H1 (cell line): ENCODE results near the gene ZNF425. TPM values are rescaled to one million over a fixed set of nuclear protein-coding genes. Genes with fewer than 3 reads are reported as not detected.

Source experiments
- CTCF ChIA-PET: fragments of 300-600 bp; sonication (Branson Sonifier 250); formaldehyde crosslinking; loops from one replicate; lab custom pipeline; 2021; ENCODE audit not compliant: partially characterized antibody; lab: Charles Lee
- POLR2A ChIA-PET: fragments of 300-600 bp; sonication (Branson Sonifier 250); formaldehyde crosslinking; loops from one replicate; lab custom pipeline; 2021; ENCODE audit warnings: inconsistent platforms; ENCODE audit not compliant: partially characterized antibody; lab: Charles Lee
- DNase-seq, 2 experiments: peaks; one replicate each; pipeline versions ENCODE4 v3.0.0 to v3.0.0-alpha.2; 2010 to 2022; ENCODE audit warnings: low spot score in 2 of 2, low read depth in 1 of 2, mixed read lengths in 1 of 2
- FAIRE-seq: peaks from 2 replicates; lab custom pipeline; 2011; peaks lifted over from hg19 to GRCh38; lab: Jason Lieb, UNC
- H2AFZ ChIP-seq: 2 replicates; pipeline ENCODE4 v1.8.1; 2012; ENCODE audit warnings: low read length, inconsistent platforms
- H2AK5ac ChIP-seq: 2 replicates; pipeline ENCODE4 v1.6.1; 2013; ENCODE audit warnings: low read depth, low read length
- H2BK120ac ChIP-seq: replicated peaks from 2 replicates; pipeline ENCODE3; 2013; ENCODE audit warnings: low read depth, low read length, inconsistent platforms
- H2BK12ac ChIP-seq: 2 replicates; pipeline ENCODE4 v1.6.1; 2013; ENCODE audit warnings: low read depth, low read length
- H2BK15ac ChIP-seq: 2 replicates; pipeline ENCODE4 v1.6.1; 2013; ENCODE audit warnings: low read length
- H2BK20ac ChIP-seq: 2 replicates; pipeline ENCODE4 v1.6.1; 2013; ENCODE audit warnings: low read length
- H2BK5ac ChIP-seq: 2 replicates; pipeline ENCODE4 v1.6.1; 2013; ENCODE audit warnings: low read depth, low read length
- H3K14ac ChIP-seq: 2 replicates; pipeline ENCODE4 v1.6.1; 2013; ENCODE audit warnings: inconsistent platforms; ENCODE audit not compliant: insufficient read length
- H3K18ac ChIP-seq: 2 replicates; pipeline ENCODE4 v1.6.1; 2013; ENCODE audit warnings: low read length; ENCODE audit errors: extremely low read depth
- H3K23ac ChIP-seq: 2 replicates; pipeline ENCODE4 v1.6.1; 2013; ENCODE audit warnings: inconsistent platforms; ENCODE audit not compliant: insufficient read length
- H3K23me2 ChIP-seq: 2 replicates; pipeline ENCODE4 v1.6.1; 2013; ENCODE audit warnings: low read depth, low read length
- H3K27ac ChIP-seq: 2 replicates; pipeline ENCODE4 v1.6.1; 2011; ENCODE audit warnings: low read depth, low read length, inconsistent platforms
- H3K27me3 ChIP-seq, 4 experiments: replicated peaks in 1 of 4; 1 replicate in 1 of 4; 2 replicates in 3 of 4; pipeline versions ENCODE4 v1.6.1 to v1.8.1; 2011 to 2013; ENCODE audit warnings: low read length in 3 of 4, mild to moderate bottlenecking in 3 of 4, inconsistent platforms in 2 of 4, mixed read lengths in 2 of 4, moderate library complexity in 1 of 4; ENCODE audit not compliant: control insufficient read depth in 3 of 4, insufficient read depth in 3 of 4; ENCODE audit errors: extremely low read depth in 1 of 4
- H3K36me3 ChIP-seq, 4 experiments: 2 replicates each; pipeline versions ENCODE4 v1.6.1 to v1.8.1; 2011 to 2013; ENCODE audit warnings: mild to moderate bottlenecking in 4 of 4, low read length in 3 of 4, moderate library complexity in 2 of 4, control low read depth in 1 of 4, inconsistent platforms in 1 of 4; ENCODE audit not compliant: insufficient read depth in 4 of 4, control insufficient read depth in 2 of 4
- H3K4ac ChIP-seq: replicated peaks from 2 replicates; pipeline ENCODE3; 2013; ENCODE audit warnings: low read length, low read depth, mixed read lengths, inconsistent platforms; ENCODE audit not compliant: insufficient read length
- H3K4me1 ChIP-seq, 4 experiments: replicated peaks in 1 of 4; 1 replicate in 1 of 4; 2 replicates in 3 of 4; pipeline versions ENCODE4 v1.6.1 to v1.8.1; 2011 to 2013; ENCODE audit warnings: low read length in 3 of 4, inconsistent platforms in 2 of 4, mixed read lengths in 1 of 4; ENCODE audit not compliant: insufficient read depth in 4 of 4, control insufficient read depth in 3 of 4
- H3K4me2 ChIP-seq, 2 experiments: 2 replicates each; pipeline versions ENCODE4 v1.6.1 to v1.8.1; 2011 to 2013; ENCODE audit warnings: low read depth in 2 of 2, low read length in 2 of 2, control low read depth in 1 of 2, inconsistent platforms in 1 of 2, mild to moderate bottlenecking in 1 of 2; ENCODE audit not compliant: insufficient read depth in 1 of 2
- H3K4me3 ChIP-seq, 4 experiments: fragments of 200-600, 300-600 bp in 1 of 4; sonication (generic), shearing (Covaris generic), sonication (Bioruptor Twin) in 1 of 4; 2 replicates each; pipeline versions ENCODE4 v1.5.1 to v1.8.1; 2011 to 2016; ENCODE audit warnings: low read length in 4 of 4, low read depth in 3 of 4, control low read depth in 2 of 4, inconsistent platforms in 2 of 4, mild to moderate bottlenecking in 2 of 4, mixed read lengths in 1 of 4, moderate library complexity in 1 of 4; ENCODE audit not compliant: insufficient read depth in 2 of 4; ENCODE audit errors: extremely low read depth in 1 of 4
- H3K56ac ChIP-seq: replicated peaks from 2 replicates; pipeline ENCODE3; 2013; ENCODE audit warnings: low read depth, mild to moderate bottlenecking, mixed read lengths, low read length, inconsistent platforms; ENCODE audit not compliant: insufficient read length
- H3K79me1 ChIP-seq: 2 replicates; pipeline ENCODE4 v1.6.1; 2013; ENCODE audit warnings: low read depth, low read length, control low read depth
- H3K79me2 ChIP-seq, 2 experiments: 2 replicates each; pipeline versions ENCODE4 v1.6.1 to v1.8.1; 2012 to 2013; ENCODE audit warnings: low read length in 2 of 2, mild to moderate bottlenecking in 2 of 2, inconsistent platforms in 1 of 2; ENCODE audit not compliant: insufficient read depth in 2 of 2, control insufficient read depth in 1 of 2
- H3K9ac ChIP-seq, 4 experiments: replicated peaks in 1 of 4; 1 replicate in 1 of 4; 2 replicates in 3 of 4; pipeline versions ENCODE4 v1.6.1 to v1.8.1; 2011 to 2013; ENCODE audit warnings: low read depth in 3 of 4, low read length in 3 of 4, control low read depth in 2 of 4, mild to moderate bottlenecking in 2 of 4, moderate library complexity in 2 of 4, inconsistent platforms in 1 of 4; ENCODE audit errors: extremely low read depth in 1 of 4
- H3K9me3 ChIP-seq, 2 experiments: 2 replicates each; pipeline versions ENCODE4 v1.6.1 to v1.8.1; 2012 to 2013; ENCODE audit warnings: mild to moderate bottlenecking in 2 of 2, moderate library complexity in 2 of 2, control low read depth in 1 of 2, inconsistent platforms in 1 of 2, low read depth in 1 of 2, low read length in 1 of 2, mixed read lengths in 1 of 2; ENCODE audit not compliant: insufficient read depth in 2 of 2
- H4K20me1 ChIP-seq, 2 experiments: replicated peaks in 1 of 2; 2 replicates each; pipeline versions ENCODE3 to v1.8.1; 2011 to 2013; ENCODE audit warnings: inconsistent platforms in 2 of 2, low read length in 2 of 2, mild to moderate bottlenecking in 1 of 2; ENCODE audit not compliant: insufficient read depth in 2 of 2, control insufficient read depth in 1 of 2
- H4K5ac ChIP-seq: 2 replicates; pipeline ENCODE4 v1.6.1; 2013; ENCODE audit warnings: low read length, low read depth, mixed read lengths, inconsistent platforms; ENCODE audit not compliant: insufficient read length
- H4K8ac ChIP-seq: 2 replicates; pipeline ENCODE4 v1.8.0; 2013; ENCODE audit warnings: mild to moderate bottlenecking, moderate library complexity, low read length, inconsistent platforms; ENCODE audit not compliant: insufficient read depth; ENCODE audit errors: extremely low read depth
- H4K91ac ChIP-seq: replicated peaks from 2 replicates; pipeline ENCODE3; 2013; ENCODE audit warnings: low read length, mixed read lengths, inconsistent platforms; ENCODE audit not compliant: insufficient read length
- ASH2L ChIP-seq: fragments of 200-600, 300-600 bp; sonication (generic); IDR thresholded peaks from one replicate; pipeline ENCODE4 v1.7.1; 2017; ENCODE audit warnings: low read length
- CHD1 ChIP-seq: IDR thresholded peaks from 2 replicates; pipeline ENCODE4 v1.6.1; 2012; ENCODE audit warnings: low read depth, low read length, improper control_type of control experiment
- KDM5A ChIP-seq: fragments of 200-600 bp; IDR thresholded peaks from 2 replicates; pipeline ENCODE4 v1.7.1; 2012; ENCODE audit warnings: mild to moderate bottlenecking, low read length, inconsistent platforms, mixed read lengths
- SIRT6 ChIP-seq: IDR thresholded peaks from one replicate; pipeline ENCODE4 v1.7.1; 2012; ENCODE audit warnings: low read length, inconsistent platforms
- SIX5 ChIP-seq: IDR thresholded peaks from 2 replicates; pipeline ENCODE4 v1.6.1; 2011; ENCODE audit warnings: mild to moderate bottlenecking, low read depth, low read length
- SP4 ChIP-seq: IDR thresholded peaks from 2 replicates; pipeline ENCODE4 v1.6.1; 2012; ENCODE audit warnings: low read length, inconsistent platforms
- polyA plus RNA-seq, 7 experiments: library from polyadenylated mRNA; depleted of rRNA in 3 of 7; stranded (reverse) in 5 of 7; unstranded in 2 of 7; fragments of >200 nt in 5 of 7; fragments of 200-250 nt in 2 of 7; gene quantifications; 1 replicate in 5 of 7; 2 replicates in 1 of 7; 4 replicates in 1 of 7; pipeline versions ENCODE4 v1.2.1 to v1.2.3, GENCODE V29; 2011 to 2013; ENCODE audit warnings: missing spikeins in 2 of 7, mixed read lengths in 2 of 7
- total RNA-seq: library from RNA; stranded (reverse); fragmentation: NEBNext Ultra II Directional; extraction: Animal tissue kit (Norgen Biotek cat#: 25700); gene quantifications from 2 replicates; pipeline ENCODE4 v1.2.1, GENCODE V29; 2021

ZNF425 gene
- total and polyA plus RNA-seq, 2 of the 8 experiments (the other 6 are each of a cell fraction or from before 2014, with no cell fraction given) = 3.4 to 6.1 TPM

GRCh38 chr7:149166630-149167352, 40.7 kb upstream of the ZNF425 start:
- Histone ChIP-seq H4K5ac (no peak overlapping the region), H3K27me3 (no peaks in the 10 kb centered on the region), H3K14ac (no peak overlapping the region), H3K4me2 (no peak overlapping the region), H2BK15ac (no peak overlapping the region), H2BK120ac (no peak overlapping the region), H3K27ac (no peak overlapping the region), H3K4ac (no peak overlapping the region), H4K20me1 (peaks cover 5 to 6% of the 10 kb centered on the region in 2 experiments), H3K18ac (no peak overlapping the region), H3K9me3 (no peaks in the 10 kb centered on the region), H2BK20ac (no peak overlapping the region), H3K23ac (no peak overlapping the region), H3K4me3 (no peak overlapping the region), H3K56ac (no peak overlapping the region), H2BK12ac (no peak overlapping the region), H2BK5ac (no peak overlapping the region), H4K91ac (no peak overlapping the region), H3K4me1 (no peaks in the 10 kb centered on the region), H3K9ac (no peak overlapping the region), H3K79me1 (no peaks in the 10 kb centered on the region; the same call in 1 of the 2 replicates), H3K36me3 (peaks cover 17 to 84% (median 57%) of the 10 kb centered on the region in 4 experiments), H2AK5ac (no peak overlapping the region), H3K23me2 (no peaks in the 10 kb centered on the region), H3K79me2 (peaks cover 0 to 21% of the 10 kb centered on the region in 2 experiments; a peak in 2 of 4 replicates), H4K8ac (no peak overlapping the region), H2AFZ (no peak overlapping the region)
- DNase-seq (no peak), FAIRE-seq (no peak)
- ChIA-PET POLR2A (interaction anchor here (0.6 to 11.6 kb wide), 12 partner anchors 8 to 121 kb away, joined by 3 to 138 read pairs (median 5); partner anchors contain the start of genes ZNF282, ZNF398 and ZNF425), CTCF (interaction anchor here (1.2 to 6.0 kb wide), 3 partner anchors 15 to 41 kb away, joined by 4 to 25 read pairs (median 18); partner anchors contain the start of genes ZNF398 and ZNF425)
- TF ChIP-seq ASH2L (no peak), CHD1 (no peak), SIX5 (no peak), KDM5A (no peak), SP4 (no peak), SIRT6 (no peak)
